ENCODE measurements around the gene GAN. TPM values are rescaled to one million over a fixed set of nuclear protein-coding genes. Genes with fewer than 3 reads are reported as not detected.

Gene GAN
- total RNA-seq, 1 donor, result 6.2 TPM

- H3K4me3 ChIP-seq (ENCODE audit: low read depth, low read length), result no peak overlapping the region
- no peak for DNase-seq (ENCODE audit: low read depth)
- no peak for TF ChIP-seq CTCF (IDR thresholded peaks at IDR 0.05; ENCODE audit: insufficient read depth, low read length)
These were observed 110.0 kb downstream of the GAN start for GRCh38 chr16:81424771-81425170.

- no peak for DNase-seq (ENCODE audit: low read depth)
- no peak for TF ChIP-seq CTCF (IDR thresholded peaks at IDR 0.05; ENCODE audit: insufficient read depth, low read length)
- no peak overlapping the region for H3K4me3 ChIP-seq (ENCODE audit: low read depth, low read length)
These were observed 112.5 kb downstream of the GAN start for GRCh38 chr16:81427219-81427618.

GRCh38 chr16:81429045-81429521, 114.3 kb downstream of the GAN start:
- peak; percentile 53 for DNase-seq (ENCODE audit: low read depth)
- TF ChIP-seq CTCF (IDR thresholded peaks at IDR 0.05; ENCODE audit: insufficient read depth, low read length), result peak; percentile 61
- H3K4me3 ChIP-seq (ENCODE audit: low read depth, low read length), result no peak overlapping the region

GRCh38 chr16:81431554-81432353, 117.0 kb downstream of the GAN start:
- H3K4me3 ChIP-seq (ENCODE audit: low read depth, low read length), result no peak overlapping the region
- no peak for TF ChIP-seq CTCF (IDR thresholded peaks at IDR 0.05; ENCODE audit: insufficient read depth, low read length)
- DNase-seq (ENCODE audit: low read depth), result peak; percentile 86

- no peak for TF ChIP-seq CTCF (IDR thresholded peaks at IDR 0.05; ENCODE audit: insufficient read depth, low read length)
- no peak for DNase-seq (ENCODE audit: low read depth)
- no peak overlapping the region for H3K4me3 ChIP-seq (ENCODE audit: low read depth, low read length)
These were observed 118.3 kb downstream of the GAN start for GRCh38 chr16:81432937-81433557.

GRCh38 chr16:81435103-81435502, 120.3 kb downstream of the GAN start:
- peak; percentile 41 for DNase-seq (ENCODE audit: low read depth)
- no peak for TF ChIP-seq CTCF (IDR thresholded peaks at IDR 0.05; ENCODE audit: insufficient read depth, low read length)
- no peak overlapping the region for H3K4me3 ChIP-seq (ENCODE audit: low read depth, low read length)

All from fibroblast of the aortic adventitia (primary cell).